ENCODE data around the gene FURIN. TPM values are rescaled to one million over a fixed set of nuclear protein-coding genes. Genes with fewer than 3 reads are reported as not detected.

Gene FURIN
- total and polyA plus RNA-seq, 2 experiments from 2014 or later = 57.7 to 79.6 TPM

- TF ChIP-seq CTCF (IDR thresholded peaks at IDR 0.05; ENCODE audit: low read depth, low read length) = no peak
- Histone ChIP-seq H3K27me3 (no peaks in the 10 kb centered on the region), H3K4me3 (no peak overlapping the region), H3K36me3 (no peaks in the 10 kb centered on the region), H3K27ac (no peak overlapping the region), H3K4me1 (ENCODE audit: low read depth) (peaks cover 5% of the 10 kb centered on the region), H3K9me3 (ENCODE audit: low read depth) (no peaks in the 10 kb centered on the region)
- no peak for DNase-seq (ENCODE audit: low read depth in 1 of 2, low spot score in 1 of 2)
Observed at GRCh38 chr15:90886291-90886614, 17.9 kb downstream of the FURIN start.

- H3K27me3 ChIP-seq = no peaks in the 10 kb centered on the region
- no peak overlapping the region for H3K27ac ChIP-seq
- H3K9me3 ChIP-seq (ENCODE audit: low read depth) = no peaks in the 10 kb centered on the region
- TF ChIP-seq CTCF (IDR thresholded peaks at IDR 0.05; ENCODE audit: low read depth, low read length) = no peak
- no peak overlapping the region for H3K4me3 ChIP-seq
- no peaks in the 10 kb centered on the region for H3K36me3 ChIP-seq
- DNase-seq (ENCODE audit: low read depth in 1 of 2, low spot score in 1 of 2) = no peak
- H3K4me1 ChIP-seq (ENCODE audit: low read depth) = peaks cover 5% of the 10 kb centered on the region
Observed at GRCh38 chr15:90887037-90887481, 18.7 kb downstream of the FURIN start.

GRCh38 chr15:90889313-90889730 lies 20.9 kb downstream of the FURIN start:
- Histone ChIP-seq H3K27me3 (no peaks in the 10 kb centered on the region), H3K27ac (no peak overlapping the region), H3K9me3 (ENCODE audit: low read depth) (no peaks in the 10 kb centered on the region), H3K36me3 (no peaks in the 10 kb centered on the region), H3K4me1 (ENCODE audit: low read depth) (peaks cover 2% of the 10 kb centered on the region), H3K4me3 (no peak overlapping the region)
- no peak for TF ChIP-seq CTCF (IDR thresholded peaks at IDR 0.05; ENCODE audit: low read depth, low read length)
- no peak for DNase-seq (ENCODE audit: low read depth in 1 of 2, low spot score in 1 of 2)

GRCh38 chr15:90889736-90890456 lies 21.5 kb downstream of the FURIN start:
- H3K4me1 ChIP-seq (ENCODE audit: low read depth) = no peaks in the 10 kb centered on the region
- H3K4me3 ChIP-seq = no peak overlapping the region
- no peak for TF ChIP-seq CTCF (IDR thresholded peaks at IDR 0.05; ENCODE audit: low read depth, low read length)
- H3K36me3 ChIP-seq = no peaks in the 10 kb centered on the region
- H3K27ac ChIP-seq = no peak overlapping the region
- H3K9me3 ChIP-seq (ENCODE audit: low read depth) = no peaks in the 10 kb centered on the region
- no peak for DNase-seq (ENCODE audit: low read depth in 1 of 2, low spot score in 1 of 2)
- no peaks in the 10 kb centered on the region for H3K27me3 ChIP-seq

GRCh38 chr15:90890839-90891238 lies 22.5 kb downstream of the FURIN start:
- Histone ChIP-seq H3K36me3 (no peaks in the 10 kb centered on the region), H3K9me3 (ENCODE audit: low read depth) (no peaks in the 10 kb centered on the region), H3K4me3 (no peak overlapping the region), H3K27me3 (no peaks in the 10 kb centered on the region), H3K4me1 (ENCODE audit: low read depth) (no peaks in the 10 kb centered on the region), H3K27ac (no peak overlapping the region)
- no peak for TF ChIP-seq CTCF (IDR thresholded peaks at IDR 0.05; ENCODE audit: low read depth, low read length)
- no peak for DNase-seq (ENCODE audit: low read depth in 1 of 2, low spot score in 1 of 2)

All from cardiac muscle cell (in vitro differentiated cells and primary cell).